HG02884 (cell line): ENCODE results near the gene CRIM1.

Source experiments
- ATAC-seq: cut with Tn5 transposase; IDR thresholded peaks from one replicate; pipeline ENCODE4 v1.9.1; 2021; ENCODE audit warnings: mild to moderate bottlenecking, moderate library complexity; ENCODE audit not compliant: unreplicated experiment

CRIM1 gene

GRCh38 chr2:36370281-36370680 is 14.7 kb downstream of the CRIM1 start:
- no peak for ATAC-seq

GRCh38 chr2:36371070-36371874 is 15.7 kb downstream of the CRIM1 start:
- ATAC-seq = no peak

DNA sequence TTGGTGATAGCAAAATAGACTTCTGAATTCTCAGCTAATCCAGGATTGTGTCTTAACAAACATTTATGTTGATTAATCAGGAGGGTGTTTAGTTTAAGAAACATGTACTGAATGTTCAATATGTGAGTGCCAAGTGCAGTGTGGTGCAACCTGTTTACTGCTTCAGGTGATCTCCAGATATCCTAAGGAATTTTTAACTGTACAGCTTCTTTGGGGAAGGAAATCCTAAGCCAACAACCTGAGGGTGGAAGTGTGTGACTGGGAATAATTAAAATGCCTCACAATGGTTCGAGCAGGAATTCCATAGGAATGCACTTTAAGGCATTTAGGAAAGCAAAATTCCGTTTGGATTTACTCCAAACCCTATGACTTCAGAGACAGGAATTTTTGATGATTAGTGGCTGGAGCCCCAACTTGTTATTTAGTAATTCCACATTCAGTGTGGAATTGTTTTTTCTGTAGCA is 16.4 kb downstream of the CRIM1 start:
- ATAC-seq = no peak

DNA sequence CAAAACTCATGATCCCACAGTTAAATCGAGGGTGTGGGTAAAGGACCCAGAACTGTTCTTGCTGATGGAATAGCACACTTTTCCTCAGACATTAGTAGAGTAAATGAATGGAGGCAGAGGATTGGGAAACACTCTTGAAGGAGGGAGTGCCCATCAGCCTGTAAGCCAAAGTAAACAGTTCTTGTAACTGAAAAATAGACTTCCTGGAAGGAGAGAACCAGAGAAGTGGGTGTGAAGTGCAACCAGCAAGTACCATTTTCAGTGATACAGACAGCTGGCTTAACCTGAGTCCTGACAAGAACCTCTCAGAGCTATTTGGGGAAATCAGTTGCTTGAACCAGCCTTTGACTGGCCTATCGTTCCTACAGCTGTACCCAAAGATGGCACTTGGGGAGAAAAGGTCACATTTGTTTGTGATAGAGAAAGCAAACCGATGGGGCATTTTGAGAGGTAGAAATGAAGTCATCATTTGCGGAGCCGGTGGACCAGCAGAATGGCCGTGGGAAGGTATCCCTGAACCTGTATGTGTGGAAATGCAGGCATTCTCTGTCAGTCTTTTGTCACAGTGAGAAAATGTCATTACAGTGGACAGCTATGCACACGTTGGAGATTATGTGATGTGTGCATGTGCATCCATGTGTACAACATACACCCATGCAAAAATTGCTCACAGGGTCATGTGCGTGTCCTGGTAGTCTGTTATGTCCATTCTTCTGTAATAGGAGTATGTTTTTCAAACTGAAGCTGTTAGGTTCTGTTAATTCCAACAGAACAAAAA is 17.8 kb downstream of the CRIM1 start:
- no peak for ATAC-seq

DNA sequence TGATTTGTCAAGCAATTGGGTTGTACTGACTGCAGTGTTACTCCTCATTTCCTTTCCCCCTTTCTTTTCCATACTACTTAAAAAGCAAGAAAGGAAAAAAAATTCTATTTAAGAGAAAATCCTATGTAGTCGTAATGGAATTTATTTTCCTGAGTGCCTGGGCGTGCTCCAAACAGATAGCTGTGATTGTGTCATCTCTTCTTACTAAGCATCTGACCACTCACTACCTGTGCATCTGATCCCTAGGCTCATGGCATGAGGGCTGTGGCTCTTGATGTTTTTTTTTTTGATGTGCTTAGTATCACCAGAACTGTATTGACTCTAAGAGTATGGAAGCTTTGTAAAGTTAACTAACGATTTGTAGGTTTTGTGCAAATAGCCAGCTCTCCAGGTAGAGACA is 19.0 kb downstream of the CRIM1 start:
- no peak for ATAC-seq

DNA sequence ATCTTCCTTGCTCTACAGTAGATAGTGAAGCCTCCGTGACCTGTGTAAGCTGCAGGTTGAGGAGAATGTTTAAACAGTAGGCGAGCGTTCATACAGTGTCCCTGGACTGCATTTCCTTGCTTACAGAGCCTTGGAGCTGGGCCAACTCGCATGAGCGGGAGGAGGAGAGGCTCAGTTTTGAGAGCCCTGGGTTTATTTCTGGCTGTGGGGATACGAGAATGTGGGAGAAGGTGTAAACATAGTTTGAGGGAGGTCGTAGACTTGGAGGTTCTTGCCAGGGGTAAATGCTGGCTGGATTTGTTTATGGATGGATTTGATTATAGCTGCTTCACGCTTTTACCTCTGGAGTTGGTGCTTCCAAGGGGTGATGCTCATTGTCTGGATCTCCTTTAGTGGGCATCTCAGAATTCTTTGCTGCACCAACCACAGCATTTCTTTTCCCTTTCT is 20.8 kb downstream of the CRIM1 start:
- no peak for ATAC-seq

- ATAC-seq = no peak
These were observed 21.6 kb downstream of the CRIM1 start for GRCh38 chr2:36376992-36377738.

- no peak for ATAC-seq
These were observed 24.3 kb downstream of the CRIM1 start for GRCh38 chr2:36379710-36380448.

- no peak for ATAC-seq
These were observed 25.3 kb downstream of the CRIM1 start for GRCh38 chr2:36380624-36381481.

- ATAC-seq = no peak
These were observed 26.4 kb downstream of the CRIM1 start for GRCh38 chr2:36381993-36382392.

GRCh38 chr2:36382472-36382871 is 26.9 kb downstream of the CRIM1 start:
- ATAC-seq = no peak

GRCh38 chr2:36383726-36384125 is 28.1 kb downstream of the CRIM1 start:
- ATAC-seq = no peak

GRCh38 chr2:36384454-36384853 is 28.9 kb downstream of the CRIM1 start:
- ATAC-seq = no peak

DNA sequence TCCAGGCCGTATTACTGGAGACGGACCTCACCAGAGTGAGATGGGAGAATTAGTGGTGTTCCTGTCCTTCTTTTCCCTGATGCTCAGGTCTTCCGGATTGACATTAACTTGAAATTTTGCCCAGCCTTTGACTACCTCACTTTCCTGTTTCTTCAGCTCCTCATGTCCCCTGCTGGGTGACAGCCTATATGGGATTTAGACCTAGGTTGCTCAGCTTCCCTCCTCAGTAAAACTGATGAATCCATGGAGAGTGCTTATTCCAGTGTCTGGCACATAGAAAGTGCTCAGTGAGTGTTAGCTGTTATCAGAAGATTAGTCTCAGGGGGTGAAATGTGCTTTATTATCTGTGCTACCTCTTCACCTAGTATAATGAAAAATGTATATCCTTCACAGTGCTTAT is 30.0 kb downstream of the CRIM1 start:
- ATAC-seq = no peak

- peak; percentile 75 for ATAC-seq
These were observed 31.8 kb downstream of the CRIM1 start for GRCh38 chr2:36387258-36387916.

GRCh38 chr2:36388472-36388871 is 32.9 kb downstream of the CRIM1 start:
- no peak for ATAC-seq

DNA sequence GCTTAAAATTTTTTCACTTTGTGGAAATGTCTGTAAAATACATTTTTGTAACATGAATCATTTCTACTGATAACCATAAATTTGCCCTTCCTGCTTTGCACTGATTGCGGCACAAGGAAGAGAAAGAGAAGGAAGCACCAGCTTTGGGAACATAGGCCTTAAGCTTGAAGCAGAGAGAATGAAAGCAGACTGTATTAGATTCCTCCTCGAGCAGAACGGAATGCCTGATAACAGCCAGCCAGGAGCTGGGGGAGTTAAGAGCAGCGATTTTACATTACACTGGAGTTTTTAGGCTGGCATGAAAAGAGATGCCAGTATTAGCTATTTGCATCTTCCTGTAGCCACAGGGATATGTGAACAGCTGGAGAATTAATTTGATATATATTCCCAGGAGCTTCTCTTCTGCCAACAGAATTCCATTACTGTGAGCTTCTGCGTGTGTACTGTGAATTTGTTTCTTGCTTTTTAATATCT is 33.5 kb downstream of the CRIM1 start:
- no peak for ATAC-seq

DNA sequence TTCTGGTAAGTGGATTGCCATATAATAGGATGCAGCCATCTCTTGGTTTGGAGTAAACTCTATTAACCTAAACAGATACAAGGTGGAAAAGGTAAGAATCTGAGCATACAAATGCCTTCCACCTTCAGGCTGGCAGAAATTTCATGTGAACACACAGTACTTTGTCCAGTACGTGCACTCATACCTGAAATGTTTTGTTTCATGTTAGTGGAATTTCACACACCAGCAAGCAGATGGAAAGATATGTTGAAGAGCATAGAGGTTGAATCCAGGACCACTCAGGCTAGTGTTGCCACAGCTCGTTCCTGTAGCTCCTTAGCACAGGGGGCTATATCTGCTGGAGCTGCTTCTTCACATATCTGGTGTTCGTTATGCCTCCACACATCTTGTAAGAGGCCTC is 34.0 kb downstream of the CRIM1 start:
- no peak for ATAC-seq
